ENCODE measurements around the gene DNAJC1.
"Not testable (repeated sequence)": the region's sequence is repeated elsewhere in the genome, so short reads cannot be mapped to it uniquely, and the experiment has no call there.

The DNAJC1 gene

GRCh38 chr10:22003177-22003963, at the start of gene DNAJC1:
Gene DNAJC1 (minus strand): TSS chr10:22003730. CDS start chr10:22003434, 296 bp downstream.
- Histone ChIP-seq H3K4me3 (peak within 1 kb of the TSS; percentile 79), H3K27ac (no peak within 1 kb of the TSS), H3K9me3 (ENCODE audit: low read depth, low read length) (no peaks in the 10 kb centered on the region), H3K36me3 (ENCODE audit: insufficient read depth, low read length) (no peaks in the 10 kb centered on the region), H3K9ac (ENCODE audit: insufficient read length) (peak within 1 kb of the TSS; percentile 55)
- DNase-seq (ENCODE audit: low read depth, low spot score): no peak
- TF ChIP-seq POLR2AphosphoS5 (IDR thresholded peaks at IDR 0.05; ENCODE audit: borderline replicate concordance, low read depth, low read length) (peak; percentile 62), EZH2 (IDR thresholded peaks at IDR 0.05) (no peak)

GRCh38 chr10:22053048-22053447, 49.5 kb upstream of the DNAJC1 start:
- no peak overlapping the region for H3K4me3 ChIP-seq
- H3K27ac ChIP-seq: no peak overlapping the region
- DNase-seq (ENCODE audit: low read depth, low spot score): no peak
- no peaks in the 10 kb centered on the region for H3K36me3 ChIP-seq (ENCODE audit: insufficient read depth, low read length)
- TF ChIP-seq EZH2 (IDR thresholded peaks at IDR 0.05) (no peak), POLR2AphosphoS5 (IDR thresholded peaks at IDR 0.05; ENCODE audit: borderline replicate concordance, low read depth, low read length) (no peak), FOXP2 (optimal IDR thresholded peaks at IDR 0.05; ENCODE audit: control extremely low read depth, extremely low read length, insufficient read depth) (no peak)
- H3K9ac ChIP-seq (ENCODE audit: insufficient read length): no peak overlapping the region
- H3K9me3 ChIP-seq (ENCODE audit: low read depth, low read length): no peaks in the 10 kb centered on the region

- DNase-seq (ENCODE audit: low read depth, low spot score): no peak
Measured at GRCh38 chr10:22049635-22050034, 46.1 kb upstream of the DNAJC1 start.

GRCh38 chr10:22047812-22048211, 44.3 kb upstream of the DNAJC1 start:
- no peak for DNase-seq (ENCODE audit: low read depth, low spot score)
- Histone ChIP-seq H3K9ac (ENCODE audit: insufficient read length) (no peak overlapping the region), H3K27ac (no peak overlapping the region), H3K9me3 (ENCODE audit: low read depth, low read length) (no peaks in the 10 kb centered on the region), H3K36me3 (ENCODE audit: insufficient read depth, low read length) (no peaks in the 10 kb centered on the region), H3K4me3 (no peak overlapping the region)
- TF ChIP-seq EZH2 (IDR thresholded peaks at IDR 0.05) (no peak), POLR2AphosphoS5 (IDR thresholded peaks at IDR 0.05; ENCODE audit: borderline replicate concordance, low read depth, low read length) (no peak), FOXP2 (optimal IDR thresholded peaks at IDR 0.05; ENCODE audit: control extremely low read depth, extremely low read length, insufficient read depth) (no peak)

More at GRCh38 chr10:22049635-22050034, 46.1 kb upstream of the DNAJC1 start:
- no peaks in the 10 kb centered on the region for H3K9me3 ChIP-seq (ENCODE audit: low read depth, low read length)
- H3K27ac ChIP-seq: no peak overlapping the region
- H3K36me3 ChIP-seq (ENCODE audit: insufficient read depth, low read length): no peaks in the 10 kb centered on the region
- H3K9ac ChIP-seq (ENCODE audit: insufficient read length): no peak overlapping the region
- TF ChIP-seq EZH2 (IDR thresholded peaks at IDR 0.05) (no peak), FOXP2 (optimal IDR thresholded peaks at IDR 0.05; ENCODE audit: control extremely low read depth, extremely low read length, insufficient read depth) (no peak), POLR2AphosphoS5 (IDR thresholded peaks at IDR 0.05; ENCODE audit: borderline replicate concordance, low read depth, low read length) (no peak)
- no peak overlapping the region for H3K4me3 ChIP-seq

GRCh38 chr10:22043327-22043633, 39.8 kb upstream of the DNAJC1 start:
- H3K9me3 ChIP-seq (ENCODE audit: low read depth, low read length): no peaks in the 10 kb centered on the region
- no peak overlapping the region for H3K9ac ChIP-seq (ENCODE audit: insufficient read length)
- DNase-seq (ENCODE audit: low read depth, low spot score): no peak
- H3K4me3 ChIP-seq: no peak overlapping the region
- TF ChIP-seq EZH2 (IDR thresholded peaks at IDR 0.05) (no peak), POLR2AphosphoS5 (IDR thresholded peaks at IDR 0.05; ENCODE audit: borderline replicate concordance, low read depth, low read length) (no peak), FOXP2 (optimal IDR thresholded peaks at IDR 0.05; ENCODE audit: control extremely low read depth, extremely low read length, insufficient read depth) (no peak)
- no peaks in the 10 kb centered on the region for H3K36me3 ChIP-seq (ENCODE audit: insufficient read depth, low read length)
- H3K27ac ChIP-seq: no peak overlapping the region

GRCh38 chr10:22042557-22043326, 39.2 kb upstream of the DNAJC1 start:
- DNase-seq (ENCODE audit: low read depth, low spot score): no peak
- H3K27ac ChIP-seq: no peak overlapping the region
- no peaks in the 10 kb centered on the region for H3K36me3 ChIP-seq (ENCODE audit: insufficient read depth, low read length)
- H3K9ac ChIP-seq (ENCODE audit: insufficient read length): no peak overlapping the region
- H3K4me3 ChIP-seq: no peak overlapping the region
- no peaks in the 10 kb centered on the region for H3K9me3 ChIP-seq (ENCODE audit: low read depth, low read length)
- TF ChIP-seq FOXP2 (optimal IDR thresholded peaks at IDR 0.05; ENCODE audit: control extremely low read depth, extremely low read length, insufficient read depth): no peak
- no peak for TF ChIP-seq EZH2 (IDR thresholded peaks at IDR 0.05)
- TF ChIP-seq POLR2AphosphoS5 (IDR thresholded peaks at IDR 0.05; ENCODE audit: borderline replicate concordance, low read depth, low read length): no peak

GRCh38 chr10:22034333-22034732, 30.8 kb upstream of the DNAJC1 start:
- Histone ChIP-seq H3K27ac (no peak overlapping the region), H3K9me3 (ENCODE audit: low read depth, low read length) (no peaks in the 10 kb centered on the region), H3K9ac (ENCODE audit: insufficient read length) (no peak overlapping the region), H3K36me3 (ENCODE audit: insufficient read depth, low read length) (no peaks in the 10 kb centered on the region), H3K4me3 (no peak overlapping the region)
- TF ChIP-seq EZH2 (IDR thresholded peaks at IDR 0.05): no peak
- no peak for TF ChIP-seq FOXP2 (optimal IDR thresholded peaks at IDR 0.05; ENCODE audit: control extremely low read depth, extremely low read length, insufficient read depth)
- TF ChIP-seq POLR2AphosphoS5 (IDR thresholded peaks at IDR 0.05; ENCODE audit: borderline replicate concordance, low read depth, low read length): no peak
- DNase-seq (ENCODE audit: low read depth, low spot score): no peak

- not testable (repeated sequence) for DNase-seq (ENCODE audit: low read depth, low spot score); H3K9ac ChIP-seq (ENCODE audit: insufficient read length); H3K9me3 ChIP-seq (ENCODE audit: low read depth, low read length); H3K36me3 ChIP-seq (ENCODE audit: insufficient read depth, low read length); H3K4me3 ChIP-seq; H3K27ac ChIP-seq
Measured at GRCh38 chr10:22032268-22032667, 28.7 kb upstream of the DNAJC1 start.
